LNCAP (cell line): ENCODE measurements around the gene ARL6IP4.

Source experiments
- TF ChIP-seq, protein P1 (sequence below): fragments of 450-650 bp; IDR thresholded peaks from 2 replicates; pipeline ENCODE4 v1.5.1; 2017; ENCODE audit warnings: mild to moderate bottlenecking

Gene ARL6IP4

DNA sequence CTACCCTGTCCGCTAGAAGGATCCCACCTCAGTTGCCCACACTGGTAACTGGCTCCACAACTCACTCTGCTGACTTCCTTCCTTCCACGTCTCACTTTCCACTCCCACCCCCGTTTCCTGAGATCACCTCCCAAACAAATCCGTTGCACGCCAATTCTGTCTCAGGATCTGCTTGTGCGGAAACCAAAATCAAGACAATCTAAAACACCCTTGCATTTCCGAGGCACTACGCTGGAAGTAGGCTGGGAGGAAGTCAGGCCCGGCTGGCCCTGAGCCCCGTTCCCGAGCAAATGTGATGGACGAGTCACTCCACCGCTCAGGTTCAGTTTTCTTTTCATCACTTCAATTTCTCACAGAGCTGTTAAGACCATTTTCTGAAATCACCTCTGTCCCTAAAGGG lies 37.3 kb upstream of the ARL6IP4 start:
- TF ChIP-seq, protein P1, sequence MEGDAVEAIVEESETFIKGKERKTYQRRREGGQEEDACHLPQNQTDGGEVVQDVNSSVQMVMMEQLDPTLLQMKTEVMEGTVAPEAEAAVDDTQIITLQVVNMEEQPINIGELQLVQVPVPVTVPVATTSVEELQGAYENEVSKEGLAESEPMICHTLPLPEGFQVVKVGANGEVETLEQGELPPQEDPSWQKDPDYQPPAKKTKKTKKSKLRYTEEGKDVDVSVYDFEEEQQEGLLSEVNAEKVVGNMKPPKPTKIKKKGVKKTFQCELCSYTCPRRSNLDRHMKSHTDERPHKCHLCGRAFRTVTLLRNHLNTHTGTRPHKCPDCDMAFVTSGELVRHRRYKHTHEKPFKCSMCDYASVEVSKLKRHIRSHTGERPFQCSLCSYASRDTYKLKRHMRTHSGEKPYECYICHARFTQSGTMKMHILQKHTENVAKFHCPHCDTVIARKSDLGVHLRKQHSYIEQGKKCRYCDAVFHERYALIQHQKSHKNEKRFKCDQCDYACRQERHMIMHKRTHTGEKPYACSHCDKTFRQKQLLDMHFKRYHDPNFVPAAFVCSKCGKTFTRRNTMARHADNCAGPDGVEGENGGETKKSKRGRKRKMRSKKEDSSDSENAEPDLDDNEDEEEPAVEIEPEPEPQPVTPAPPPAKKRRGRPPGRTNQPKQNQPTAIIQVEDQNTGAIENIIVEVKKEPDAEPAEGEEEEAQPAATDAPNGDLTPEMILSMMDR: no peak

DNA sequence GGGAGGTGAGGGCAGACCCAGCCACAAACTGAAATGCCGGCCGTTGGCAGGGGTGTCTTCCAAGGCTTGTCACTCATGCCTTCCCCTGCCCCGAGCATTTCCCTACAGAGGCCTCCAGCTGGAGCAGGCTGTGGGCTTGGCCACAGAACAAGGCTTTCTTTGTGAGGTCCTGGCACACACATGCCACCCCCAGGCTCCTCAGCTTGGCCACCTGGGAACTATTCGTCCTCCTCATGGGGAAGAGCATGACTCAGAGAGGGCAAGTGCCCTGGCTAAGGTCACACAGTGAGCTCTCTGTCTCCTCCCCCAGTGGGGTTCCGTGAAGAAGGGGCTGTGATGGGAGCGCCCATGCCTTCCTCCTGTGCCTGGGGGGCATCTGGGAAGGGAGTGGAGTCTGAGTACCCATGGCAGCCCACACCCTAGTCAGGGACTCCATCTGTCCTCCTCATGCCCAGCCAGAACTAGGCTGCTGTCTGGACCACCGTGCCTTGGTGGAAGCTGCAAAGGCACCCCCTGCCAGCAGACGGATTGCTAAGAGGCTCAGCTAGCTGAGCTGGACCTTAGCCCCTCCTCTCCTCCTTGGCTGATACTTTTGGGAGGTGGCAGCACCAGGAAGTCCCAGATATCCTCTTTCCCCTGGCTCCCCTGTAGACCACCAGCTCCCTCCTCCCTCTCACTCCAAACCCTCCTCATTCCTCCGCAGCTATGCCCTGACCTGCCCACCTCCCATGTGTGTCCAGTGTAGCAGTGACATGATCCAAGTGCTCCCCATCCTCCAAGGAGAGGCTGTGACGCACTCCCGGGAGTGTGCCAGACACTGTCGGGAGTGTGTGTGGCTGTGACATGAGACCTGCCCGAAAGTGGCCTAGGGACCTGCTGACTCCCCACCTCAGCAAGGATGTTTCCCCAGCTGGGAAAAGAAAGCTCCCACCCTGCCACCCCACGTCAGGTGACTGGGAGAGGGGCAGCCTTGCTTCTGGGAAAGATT lies 35.6 kb upstream of the ARL6IP4 start:
- TF ChIP-seq, protein P1: no peak

DNA sequence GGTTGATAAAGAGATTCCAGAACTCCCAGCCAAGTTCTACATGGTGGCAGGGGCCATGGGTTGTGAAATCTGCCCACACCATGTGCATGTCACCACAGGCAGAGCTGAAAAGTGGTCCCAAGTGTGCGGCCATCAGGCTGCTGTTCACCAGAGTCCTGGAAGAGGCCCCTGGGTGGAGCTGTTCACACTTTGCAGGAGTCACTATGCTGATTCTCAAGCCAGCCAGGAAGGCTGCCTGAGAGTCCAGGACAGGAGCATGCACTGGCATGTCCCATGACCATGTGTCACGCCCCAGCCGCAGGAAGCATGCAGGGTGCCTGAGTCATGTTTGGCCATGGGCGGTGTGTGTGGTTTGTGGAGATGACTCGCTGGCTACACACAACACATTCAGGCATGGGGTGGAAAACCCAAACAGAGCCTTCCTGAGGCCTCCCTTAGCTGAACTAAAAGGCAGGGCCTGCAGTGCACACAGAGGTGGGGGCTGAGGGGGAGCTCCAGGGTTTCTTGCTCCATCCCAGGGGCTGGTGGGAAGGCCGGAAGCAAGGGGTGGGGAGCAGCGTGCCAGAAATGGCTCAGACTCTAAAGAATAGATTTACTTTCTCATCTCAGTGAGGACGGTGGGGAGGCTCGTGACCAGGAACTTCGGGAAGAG lies 33.7 kb upstream of the ARL6IP4 start:
- TF ChIP-seq, protein P1: no peak

DNA sequence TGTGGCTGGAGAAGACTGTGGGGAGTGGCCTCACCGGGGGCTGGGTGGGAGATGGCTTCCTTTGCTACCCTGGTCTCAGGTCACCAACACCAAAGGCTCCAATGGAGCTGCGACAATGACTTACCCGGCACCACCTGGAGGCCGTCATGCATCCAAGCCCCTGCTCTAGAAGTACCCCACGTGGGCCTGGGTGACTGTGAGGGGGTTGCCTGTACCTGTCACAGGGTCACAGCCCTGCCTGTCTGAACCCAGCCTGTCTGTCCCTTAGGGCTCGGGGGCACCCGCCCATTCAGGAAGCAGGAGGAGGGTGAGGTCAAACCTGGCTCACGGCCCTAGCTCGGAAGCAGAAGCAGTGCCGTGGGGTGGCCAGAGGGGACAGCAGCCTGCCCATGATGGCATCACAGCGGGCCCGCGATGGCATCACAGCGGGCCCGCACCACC lies 33.1 kb upstream of the ARL6IP4 start:
- TF ChIP-seq, protein P1: no peak

DNA sequence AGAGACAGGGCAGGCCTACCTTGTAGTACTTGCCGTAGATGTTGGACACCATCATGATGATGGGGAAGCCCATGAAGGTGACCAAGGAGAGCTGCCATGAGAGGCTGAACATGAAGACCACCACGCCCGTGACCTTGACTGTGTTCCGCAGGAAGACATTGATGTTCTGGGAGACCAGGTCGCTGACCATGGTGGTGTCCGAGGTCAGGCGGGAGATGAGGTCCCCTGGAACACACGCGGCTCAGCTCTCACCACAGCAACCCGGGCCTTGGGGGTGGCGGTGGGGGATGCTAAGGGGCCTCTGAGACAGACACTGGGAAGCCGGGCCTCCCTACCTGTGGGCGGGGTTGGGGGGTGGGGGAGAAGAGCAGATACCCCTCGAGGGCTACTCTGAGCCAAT lies 31.9 kb upstream of the ARL6IP4 start:
- TF ChIP-seq, protein P1: no peak

DNA sequence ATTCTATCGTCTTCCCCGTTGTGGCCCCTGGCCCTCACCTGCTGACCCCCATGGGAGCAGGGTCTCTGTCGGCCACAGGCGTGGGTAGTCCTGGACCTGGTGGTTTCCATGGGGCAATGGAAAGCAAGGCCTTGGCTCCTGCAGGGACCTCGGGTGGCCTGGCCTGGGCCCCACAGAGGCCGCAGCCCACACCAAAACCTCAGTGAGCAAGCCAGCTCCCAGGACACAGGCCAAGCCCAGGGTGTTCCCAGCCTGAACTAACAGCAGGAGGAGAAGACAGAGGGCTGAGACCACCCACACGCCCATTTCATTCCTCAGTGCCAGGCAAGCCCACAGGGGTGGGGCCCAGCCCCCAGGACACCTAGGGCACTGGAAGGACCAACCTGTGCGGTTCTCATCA lies 31.1 kb upstream of the ARL6IP4 start:
- TF ChIP-seq, protein P1: no peak

DNA sequence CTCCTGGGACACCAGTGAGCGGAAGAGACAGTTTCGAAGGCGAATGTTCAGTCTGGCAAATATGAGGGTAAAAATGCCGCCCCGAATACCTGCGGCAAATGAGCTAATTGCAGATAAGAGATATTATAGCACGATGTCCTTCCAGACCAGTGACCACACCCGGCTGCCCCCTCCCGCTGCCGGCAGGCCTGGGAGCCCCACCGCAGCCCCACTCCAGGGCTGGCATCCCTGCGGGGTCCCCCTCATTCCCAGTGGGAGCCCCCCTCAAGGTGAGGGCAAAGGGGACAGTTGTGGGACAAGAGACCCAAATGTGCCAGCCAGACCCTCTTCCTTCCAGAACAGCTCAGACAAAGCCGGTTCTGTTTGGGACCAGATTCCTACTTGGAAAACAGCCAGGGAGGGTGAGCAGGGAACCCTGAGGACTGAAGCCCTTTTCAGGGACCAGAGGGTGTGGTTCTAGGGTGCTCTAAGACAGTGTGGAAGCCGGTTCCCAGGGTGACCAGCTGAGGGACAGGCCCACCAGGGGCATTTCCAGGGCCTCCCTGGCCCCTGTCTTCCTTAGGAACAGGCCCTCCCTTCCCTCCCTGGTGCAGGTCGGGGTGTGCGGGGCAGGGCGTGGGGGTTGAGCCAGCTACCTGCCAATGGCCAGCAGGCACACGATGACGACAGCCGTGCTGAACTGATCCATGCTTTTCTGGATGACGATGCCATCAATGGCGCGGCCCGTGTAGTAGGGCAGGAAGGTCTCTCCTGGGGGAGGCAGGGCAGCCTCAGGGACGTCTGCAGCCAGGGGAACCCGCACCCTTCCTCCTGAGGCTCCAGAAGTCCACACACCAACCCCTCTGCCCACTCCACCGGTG lies 30.4 kb upstream of the ARL6IP4 start:
- TF ChIP-seq, protein P1: no peak
